GM19372 (cell line): Measurements from ENCODE around the gene GABBR2.
"Not testable (repeated sequence)": the region's sequence is repeated elsewhere in the genome, so short reads cannot be mapped to it uniquely, and the experiment has no call there.

Experiments used
- ATAC-seq: cut with Tn5 transposase; IDR thresholded peaks from one replicate; pipeline ENCODE4 v1.9.1; 2021; ENCODE audit warnings: mild to moderate bottlenecking, low read depth, moderate library complexity; ENCODE audit not compliant: unreplicated experiment

GABBR2 gene

GRCh38 chr9:98688710-98689495, 19.8 kb downstream of the GABBR2 start:
- ATAC-seq: no peak

- ATAC-seq: no peak
Measured at GRCh38 chr9:98687911-98688310, 20.8 kb downstream of the GABBR2 start.

- ATAC-seq: no peak
Measured at GRCh38 chr9:98686961-98687855, 21.5 kb downstream of the GABBR2 start.

GRCh38 chr9:98684816-98685215, 23.9 kb downstream of the GABBR2 start:
- ATAC-seq: not testable (repeated sequence)

- no peak for ATAC-seq
Measured at GRCh38 chr9:98678244-98678842, 30.4 kb downstream of the GABBR2 start.

GRCh38 chr9:98673681-98674080, 35.1 kb downstream of the GABBR2 start:
- ATAC-seq: no peak

GRCh38 chr9:98667005-98667640, 41.6 kb downstream of the GABBR2 start:
- ATAC-seq: no peak

GRCh38 chr9:98665501-98665900, 43.2 kb downstream of the GABBR2 start:
- no peak for ATAC-seq

GRCh38 chr9:98660541-98660940, 48.2 kb downstream of the GABBR2 start:
- ATAC-seq: no peak

GRCh38 chr9:98658951-98659351, 49.8 kb downstream of the GABBR2 start:
- no peak for ATAC-seq

- no peak for ATAC-seq
Measured at GRCh38 chr9:98657897-98658296, 50.8 kb downstream of the GABBR2 start.

GRCh38 chr9:98656511-98656910, 52.2 kb downstream of the GABBR2 start:
- no peak for ATAC-seq

- ATAC-seq: not testable (repeated sequence)
Measured at GRCh38 chr9:98655428-98655827, 53.3 kb downstream of the GABBR2 start.

- no peak for ATAC-seq
Measured at GRCh38 chr9:98654247-98654646, 54.5 kb downstream of the GABBR2 start.

GRCh38 chr9:98652741-98653140, 56.0 kb downstream of the GABBR2 start:
- no peak for ATAC-seq

GRCh38 chr9:98652302-98652701, 56.4 kb downstream of the GABBR2 start:
- ATAC-seq: no peak

GRCh38 chr9:98647236-98647635, 61.5 kb downstream of the GABBR2 start:
- ATAC-seq: no peak

GRCh38 chr9:98644011-98644410, 64.7 kb downstream of the GABBR2 start:
- no peak for ATAC-seq

- no peak for ATAC-seq
Measured at GRCh38 chr9:98642661-98643312, 65.9 kb downstream of the GABBR2 start.

GRCh38 chr9:98641695-98642094, 67.0 kb downstream of the GABBR2 start:
- ATAC-seq: no peak
